ENCODE data around the gene EOMES.

EOMES gene

DNA sequence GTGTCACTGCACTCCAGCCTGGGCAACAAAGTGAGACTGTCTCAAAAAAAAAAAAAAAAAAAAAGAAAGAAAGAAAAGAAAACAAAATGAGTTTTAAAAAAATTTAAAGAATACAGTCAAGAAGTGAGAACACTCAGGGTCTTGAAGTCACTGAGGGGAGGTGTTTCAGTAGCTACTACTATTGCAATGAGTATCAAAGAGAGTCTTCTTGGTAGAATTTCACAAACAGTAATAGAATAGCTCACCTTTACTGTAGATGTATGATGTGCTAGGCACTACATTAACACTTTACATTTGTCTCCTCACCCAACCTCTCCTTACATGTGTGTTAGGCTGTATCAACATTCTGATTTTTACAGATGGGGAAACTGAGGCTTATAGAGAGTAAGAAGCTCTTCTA, 43.9 kb downstream of the EOMES start:
- DNase-seq, result no peak

DNA sequence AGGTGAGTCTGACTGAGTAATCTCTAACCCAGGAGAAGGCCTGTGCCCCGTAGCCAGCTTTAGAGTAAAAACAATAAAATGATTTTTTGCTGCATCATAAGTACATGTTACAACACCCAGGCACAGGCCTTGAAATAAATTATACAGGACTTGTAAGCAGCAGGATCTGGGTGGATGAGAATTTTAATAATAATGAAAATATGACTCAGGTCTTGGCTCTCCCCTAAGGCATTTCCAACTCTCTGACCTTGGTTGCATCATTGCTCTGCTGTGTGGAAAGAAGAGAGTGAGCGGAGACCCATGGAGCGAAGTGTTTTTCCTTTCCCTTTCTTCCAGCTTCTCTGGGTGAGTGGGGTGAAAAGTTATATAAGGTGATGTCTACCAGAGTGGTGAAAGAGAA, 44.6 kb downstream of the EOMES start:
- DNase-seq, result no peak

DNA sequence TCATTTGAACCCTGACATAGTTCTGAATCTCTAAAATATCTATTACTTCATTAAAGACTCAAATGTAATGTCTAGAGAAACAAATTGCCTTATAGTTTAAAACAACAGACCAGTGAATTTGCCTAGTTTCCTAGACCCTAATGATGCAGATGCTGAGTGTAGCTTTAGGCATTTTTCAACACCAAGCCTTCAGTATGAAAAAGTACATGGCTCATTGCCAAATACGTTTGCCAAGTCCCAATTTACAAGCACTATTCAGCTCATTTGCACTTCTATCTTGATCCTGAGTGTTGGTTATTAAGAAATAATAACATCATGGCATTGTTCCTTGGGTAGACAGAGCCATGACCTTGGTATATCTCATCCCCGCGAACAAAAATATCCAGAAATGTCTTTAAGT, 46.8 kb downstream of the EOMES start:
- no peak for DNase-seq

DNA sequence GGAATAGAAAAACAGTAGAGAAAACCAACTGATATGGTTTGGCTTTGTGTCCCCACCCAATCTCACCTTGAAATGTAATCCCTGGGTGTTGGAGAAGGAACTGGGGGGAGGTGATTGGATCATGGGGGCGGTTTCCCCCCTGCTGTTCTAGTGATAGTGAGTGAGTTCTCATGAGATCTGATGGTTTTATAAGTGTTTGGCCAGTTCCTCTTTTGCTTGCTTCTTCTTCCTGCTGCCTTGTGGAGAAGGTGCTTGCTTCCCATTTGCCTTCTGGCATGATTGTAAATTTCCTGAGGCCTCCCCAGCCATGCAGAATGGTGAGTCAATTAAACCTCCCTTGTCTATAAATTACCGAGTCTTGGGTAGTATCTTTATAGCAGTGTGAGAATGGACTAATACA, 48.4 kb downstream of the EOMES start:
- no peak for DNase-seq

DNA sequence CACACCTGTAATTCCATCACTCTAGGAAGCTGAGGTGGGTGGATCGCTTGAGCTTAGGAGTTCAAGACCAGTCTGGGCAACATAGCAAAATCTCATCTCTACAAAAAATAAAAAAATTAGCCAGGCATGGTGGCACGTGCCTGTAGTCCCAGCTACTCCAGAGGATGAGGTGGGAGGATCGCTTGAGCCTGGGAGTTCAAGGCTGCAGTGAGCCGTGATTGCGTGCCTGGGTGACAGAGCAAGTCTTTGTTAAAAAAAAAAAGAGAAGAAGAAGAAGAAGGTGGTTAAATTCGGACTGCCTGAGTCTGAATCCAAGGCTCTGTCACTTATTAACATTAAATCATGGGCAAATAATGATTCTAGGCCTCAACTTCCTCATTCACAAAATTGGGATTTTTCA, 51.0 kb downstream of the EOMES start:
- DNase-seq, result no peak

DNA sequence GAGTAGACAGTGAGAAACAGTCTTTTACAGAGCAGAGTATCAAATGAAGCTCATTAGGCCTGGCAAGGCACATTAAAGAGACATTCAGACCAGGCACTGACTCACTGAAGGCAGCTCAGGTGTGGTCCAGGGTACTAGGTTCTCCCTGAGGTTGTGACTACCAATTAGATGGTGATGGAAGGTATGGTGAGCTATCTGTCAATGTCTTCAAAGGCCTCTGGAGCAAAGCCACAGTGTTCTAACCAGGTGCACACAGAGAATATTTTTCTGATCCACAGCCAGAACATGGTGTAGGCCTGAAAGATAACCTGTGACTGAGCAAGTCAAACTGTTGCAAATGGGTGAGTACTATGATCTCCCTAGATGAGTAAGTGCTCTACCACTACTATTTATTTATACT, 51.5 kb downstream of the EOMES start:
- DNase-seq, result no peak

DNA sequence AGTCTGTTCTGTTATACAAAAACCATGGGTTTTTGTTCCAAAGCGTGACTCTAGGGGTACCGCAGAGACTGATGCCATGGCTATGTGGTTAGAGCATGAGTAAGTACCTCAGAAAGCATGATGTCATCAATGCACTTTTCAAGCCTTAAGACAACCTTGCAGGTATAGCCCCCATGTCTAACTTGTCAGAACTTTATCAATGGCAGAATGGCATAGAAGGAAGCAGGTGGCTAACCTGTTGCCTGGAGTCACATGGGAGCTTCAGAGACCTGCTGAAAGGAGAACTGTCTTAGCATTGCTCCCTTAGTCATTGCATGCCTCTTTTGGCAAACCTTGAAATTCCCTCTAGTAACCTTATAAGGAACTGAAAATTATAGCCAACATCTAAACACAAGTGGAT, 52.5 kb downstream of the EOMES start:
- DNase-seq, result no peak

DNA sequence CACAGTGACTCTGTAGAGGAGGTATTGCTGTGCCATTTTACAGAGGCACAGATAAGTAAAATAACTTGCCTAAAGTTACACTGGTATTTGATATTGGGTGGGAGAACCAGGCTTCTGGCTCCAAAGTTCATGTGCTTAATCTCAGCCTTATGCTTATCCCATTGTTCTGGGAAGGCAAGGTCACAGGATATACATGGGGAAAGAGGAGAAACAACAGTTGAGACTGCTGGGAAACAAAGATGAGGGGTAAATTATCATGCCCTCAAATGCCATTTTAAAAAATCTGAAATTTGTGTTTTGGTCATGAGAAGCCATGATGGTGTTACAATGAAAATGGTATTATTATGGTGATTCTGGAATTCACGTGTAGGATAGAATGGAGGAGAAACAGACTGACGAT, 54.4 kb downstream of the EOMES start:
- no peak for DNase-seq

DNA sequence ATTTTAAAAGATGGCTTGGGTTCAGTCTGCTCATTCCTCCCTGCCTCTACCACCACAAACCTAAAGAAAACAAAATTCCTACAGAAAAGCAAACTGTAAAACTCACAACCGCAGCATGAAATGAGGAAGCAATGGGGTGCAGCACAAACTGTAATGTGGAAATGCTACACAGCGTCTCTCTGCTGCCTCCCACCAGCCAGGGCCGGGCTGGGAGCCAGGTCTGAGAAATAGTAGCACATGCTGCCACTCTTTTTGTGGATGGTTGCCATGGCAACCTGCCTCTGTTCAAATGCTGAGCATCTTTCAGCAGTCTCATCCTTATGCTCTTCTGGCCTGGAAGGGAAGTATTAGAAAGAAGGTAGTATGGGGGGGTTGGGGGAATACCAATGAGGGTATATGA, 55.4 kb downstream of the EOMES start:
- DNase-seq, result no peak

DNA sequence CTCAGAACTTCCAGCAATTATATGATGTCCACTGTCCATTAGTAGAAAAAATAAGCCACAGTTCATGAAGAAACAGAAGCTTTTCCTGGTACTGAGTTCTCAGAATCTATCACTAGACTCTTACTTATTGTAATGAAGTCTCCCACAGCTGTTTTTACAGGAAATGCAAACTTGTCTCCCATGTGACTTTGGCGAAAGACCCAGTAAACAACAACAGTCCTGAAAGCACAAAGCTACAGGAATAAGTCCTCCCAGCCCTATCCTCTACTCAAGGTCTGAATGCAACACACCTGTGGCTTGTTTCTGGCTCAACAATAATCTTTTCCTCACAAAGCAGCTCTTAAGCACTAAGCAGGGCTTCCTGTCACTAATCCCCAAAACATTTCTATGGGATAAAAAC, 55.9 kb downstream of the EOMES start:
- no peak for DNase-seq

Measured in stimulated activated CD4-positive, alpha-beta T cell treated with anti-CD3 and anti-CD28 coated beads, Interleukin-1b, Interleukin-23, amount 100 ng/mL, for 48 hours (primary cell).